ENCODE data around the gene RPS19BP1.

GRCh38 chr22:39514373-39514973 is 18.1 kb downstream of the RPS19BP1 start:
- TF ChIP-seq CTCF (IDR thresholded peaks at IDR 0.05; ENCODE audit: control extremely low read depth in 1 of 3, insufficient read depth in 1 of 3, low read depth in 1 of 3, low read length in 3 of 3) (peak; percentile 57 to 77 (median 67)), TAF1 (IDR thresholded peaks at IDR 0.05; ENCODE audit: low read depth, low read length) (no peak), POLR2A (IDR thresholded peaks at IDR 0.05; ENCODE audit: control extremely low read depth in 1 of 2, low read depth in 2 of 2, low read length in 2 of 2) (no peak), CTBP2 (IDR thresholded peaks at IDR 0.05; ENCODE audit: borderline replicate concordance, insufficient read depth, insufficient read length, low read length) (no peak), RAD21 (IDR thresholded peaks at IDR 0.05 in 1 of 2, conservative IDR thresholded peaks at IDR 0.05 in 1 of 2; ENCODE audit: low read depth in 2 of 2, low read length in 2 of 2) (peak; percentile 47 to 57), EZH2 (IDR thresholded peaks at IDR 0.05; ENCODE audit: low read depth, low read length, severe bottlenecking) (no peak), ZNF274 (IDR thresholded peaks at IDR 0.05; ENCODE audit: borderline replicate concordance, extremely low read depth, low read length) (no peak), ATF2 (IDR thresholded peaks at IDR 0.05; ENCODE audit: low read length) (no peak), SIRT6 (IDR thresholded peaks at IDR 0.05; ENCODE audit: low read length) (no peak), BACH1 (IDR thresholded peaks at IDR 0.05; ENCODE audit: low read length) (no peak), CBX8 (IDR thresholded peaks at IDR 0.05; ENCODE audit: borderline replicate concordance, low read depth, low read length) (no peak), BRCA1 (IDR thresholded peaks at IDR 0.05; ENCODE audit: low read depth, low read length) (no peak), POLR2AphosphoS5 (IDR thresholded peaks at IDR 0.05; ENCODE audit: low read depth, low read length) (no peak), YY1 (IDR thresholded peaks at IDR 0.05; ENCODE audit: low read depth, low read length) (no peak)
